D721Med (cell line): ENCODE data around the gene G2E3.

Source experiments
- DNase-seq: peaks from one replicate; pipeline ENCODE4 v3.0.0; 2011; ENCODE audit warnings: low spot score; ENCODE audit not compliant: insufficient read length
- FAIRE-seq: peaks from 2 replicates; lab custom pipeline; 2011; peaks lifted over from hg19 to GRCh38; lab: Jason Lieb, UNC
- TF ChIP-seq, protein P1 (sequence below): IDR thresholded peaks from 2 replicates; pipeline ENCODE4 v1.5.1; 2012; ENCODE audit warnings: mild to moderate bottlenecking, control low read depth; ENCODE audit not compliant: insufficient read depth; ENCODE audit errors: missing control alignments

The G2E3 gene, protein sequence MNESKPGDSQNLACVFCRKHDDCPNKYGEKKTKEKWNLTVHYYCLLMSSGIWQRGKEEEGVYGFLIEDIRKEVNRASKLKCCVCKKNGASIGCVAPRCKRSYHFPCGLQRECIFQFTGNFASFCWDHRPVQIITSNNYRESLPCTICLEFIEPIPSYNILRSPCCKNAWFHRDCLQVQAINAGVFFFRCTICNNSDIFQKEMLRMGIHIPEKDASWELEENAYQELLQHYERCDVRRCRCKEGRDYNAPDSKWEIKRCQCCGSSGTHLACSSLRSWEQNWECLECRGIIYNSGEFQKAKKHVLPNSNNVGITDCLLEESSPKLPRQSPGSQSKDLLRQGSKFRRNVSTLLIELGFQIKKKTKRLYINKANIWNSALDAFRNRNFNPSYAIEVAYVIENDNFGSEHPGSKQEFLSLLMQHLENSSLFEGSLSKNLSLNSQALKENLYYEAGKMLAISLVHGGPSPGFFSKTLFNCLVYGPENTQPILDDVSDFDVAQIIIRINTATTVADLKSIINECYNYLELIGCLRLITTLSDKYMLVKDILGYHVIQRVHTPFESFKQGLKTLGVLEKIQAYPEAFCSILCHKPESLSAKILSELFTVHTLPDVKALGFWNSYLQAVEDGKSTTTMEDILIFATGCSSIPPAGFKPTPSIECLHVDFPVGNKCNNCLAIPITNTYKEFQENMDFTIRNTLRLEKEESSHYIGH

DNA sequence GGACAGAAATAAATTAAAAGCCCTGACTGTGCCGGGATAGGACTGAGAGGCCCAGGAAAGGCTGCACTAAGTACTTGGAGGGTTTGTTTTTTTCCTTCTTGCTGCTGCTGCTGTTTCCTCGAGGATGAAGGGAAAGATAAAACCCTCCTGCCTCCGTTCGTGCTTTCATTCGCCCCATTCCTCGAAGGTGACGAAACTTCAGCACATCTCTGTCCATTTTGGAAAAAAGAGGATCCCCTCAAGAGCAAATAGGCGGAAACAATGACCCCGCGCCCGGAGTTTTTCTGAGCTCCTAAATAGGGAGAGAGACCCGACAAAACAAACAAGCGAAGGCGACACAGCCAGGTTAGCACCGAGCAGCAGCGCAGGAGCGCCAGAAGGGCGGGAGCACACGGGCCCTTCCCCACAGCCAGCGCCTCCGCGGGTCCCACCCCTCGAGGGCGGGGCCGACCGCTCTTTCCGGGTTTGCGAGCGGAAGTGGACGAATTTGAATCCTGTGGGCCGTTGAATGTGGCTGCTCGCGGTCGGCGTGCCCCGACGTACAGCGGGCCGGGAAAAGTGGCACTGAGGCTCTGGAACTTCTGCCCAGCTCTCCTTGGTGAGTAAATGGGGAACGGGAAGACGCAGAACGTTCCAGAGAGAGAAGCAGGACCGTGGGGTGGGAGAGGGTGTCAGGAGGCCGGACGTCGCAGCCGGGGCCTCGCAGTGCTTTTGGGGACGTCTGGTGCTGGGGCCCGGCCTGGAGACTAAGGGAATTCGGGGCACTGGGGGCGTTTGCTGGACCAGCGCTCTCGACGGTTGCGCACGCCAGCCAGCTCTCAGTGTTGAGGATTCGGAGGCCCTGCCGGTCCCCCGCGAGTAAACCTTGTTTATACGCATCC lies at the start of gene G2E3:
Gene G2E3, plus strand, starts transcription at position 484 of the 881 bp plus-strand sequence. CDS start 21,922 bp downstream, outside the sequence.
- TF ChIP-seq, protein P1, sequence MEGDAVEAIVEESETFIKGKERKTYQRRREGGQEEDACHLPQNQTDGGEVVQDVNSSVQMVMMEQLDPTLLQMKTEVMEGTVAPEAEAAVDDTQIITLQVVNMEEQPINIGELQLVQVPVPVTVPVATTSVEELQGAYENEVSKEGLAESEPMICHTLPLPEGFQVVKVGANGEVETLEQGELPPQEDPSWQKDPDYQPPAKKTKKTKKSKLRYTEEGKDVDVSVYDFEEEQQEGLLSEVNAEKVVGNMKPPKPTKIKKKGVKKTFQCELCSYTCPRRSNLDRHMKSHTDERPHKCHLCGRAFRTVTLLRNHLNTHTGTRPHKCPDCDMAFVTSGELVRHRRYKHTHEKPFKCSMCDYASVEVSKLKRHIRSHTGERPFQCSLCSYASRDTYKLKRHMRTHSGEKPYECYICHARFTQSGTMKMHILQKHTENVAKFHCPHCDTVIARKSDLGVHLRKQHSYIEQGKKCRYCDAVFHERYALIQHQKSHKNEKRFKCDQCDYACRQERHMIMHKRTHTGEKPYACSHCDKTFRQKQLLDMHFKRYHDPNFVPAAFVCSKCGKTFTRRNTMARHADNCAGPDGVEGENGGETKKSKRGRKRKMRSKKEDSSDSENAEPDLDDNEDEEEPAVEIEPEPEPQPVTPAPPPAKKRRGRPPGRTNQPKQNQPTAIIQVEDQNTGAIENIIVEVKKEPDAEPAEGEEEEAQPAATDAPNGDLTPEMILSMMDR, result no peak
- DNase-seq (peak; percentile 52), FAIRE-seq (no peak)

DNA sequence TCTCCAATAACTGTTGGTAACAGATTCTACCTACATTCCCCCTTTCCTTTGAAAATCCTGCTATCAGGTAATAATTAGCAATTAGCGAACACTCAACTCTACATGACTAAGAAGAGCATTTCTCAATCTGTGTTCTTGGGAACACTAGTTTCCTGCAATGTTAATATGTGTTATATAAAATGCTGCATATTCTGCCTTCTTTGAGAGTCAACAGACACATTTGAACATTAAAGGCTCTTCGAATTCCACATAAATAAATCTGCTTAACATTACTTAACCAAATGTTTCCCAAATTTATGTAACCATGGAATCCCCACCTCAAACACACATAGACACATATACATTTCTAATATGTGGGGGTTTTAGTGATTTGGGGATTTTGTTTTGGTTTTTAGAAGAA lies 41.2 kb upstream of the G2E3 start:
- no peak for DNase-seq
- TF ChIP-seq, protein P1, result no peak

DNA sequence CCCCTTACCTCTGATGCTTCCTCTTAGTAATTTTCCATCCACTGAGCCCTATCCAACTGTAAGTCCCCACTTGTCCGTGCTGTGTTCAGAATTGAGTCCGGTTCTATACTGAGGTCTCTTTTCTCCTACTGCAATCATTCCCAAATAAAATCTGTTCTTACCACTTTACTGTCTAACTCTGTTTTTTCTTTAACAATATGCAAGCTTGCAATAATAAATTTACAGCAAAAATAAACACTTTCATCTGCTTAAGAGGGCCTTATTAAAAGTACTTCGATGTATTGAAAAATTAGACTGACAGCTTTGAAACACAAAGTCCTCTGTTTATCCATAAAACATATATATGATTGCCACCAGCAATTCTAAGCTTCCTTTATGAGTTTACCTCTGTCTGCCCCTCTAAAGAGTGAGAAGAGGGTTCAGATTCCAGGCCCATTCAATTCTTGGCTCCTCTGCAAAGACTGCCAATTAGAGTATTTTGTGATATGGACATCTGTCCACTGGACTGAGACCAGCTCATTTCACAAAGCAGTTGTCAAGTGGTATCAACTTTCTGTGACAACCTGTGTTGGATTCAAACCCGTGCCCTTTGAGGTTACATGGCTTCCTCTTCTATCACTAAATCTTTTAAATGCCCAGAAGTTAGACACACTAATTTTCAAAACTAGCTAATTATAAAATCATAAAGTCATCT lies 39.9 kb upstream of the G2E3 start:
- no peak for FAIRE-seq
- no peak for DNase-seq

More for the DNA sequence above, 41.2 kb upstream of the G2E3 start:
- no peak for FAIRE-seq

DNA sequence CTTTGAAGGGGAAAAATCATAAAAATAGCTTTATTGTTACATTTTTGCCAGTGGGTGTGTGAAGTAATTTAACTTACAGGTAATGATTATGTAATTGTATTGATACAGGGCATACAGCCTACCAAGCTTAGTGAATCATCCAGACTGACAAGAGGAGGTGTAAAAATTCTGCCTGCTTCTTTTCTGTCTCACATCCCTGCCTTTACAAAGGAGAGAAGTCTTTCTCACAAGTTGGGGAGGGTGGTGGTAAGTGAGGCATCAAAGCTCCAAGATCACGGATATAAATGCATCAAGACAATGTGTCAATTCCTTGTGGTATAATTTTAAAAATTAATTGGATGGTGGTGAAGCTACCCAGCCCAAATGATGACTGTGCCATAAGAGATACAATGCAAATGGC lies 39.0 kb upstream of the G2E3 start:
- TF ChIP-seq, protein P1, result no peak
- no peak for DNase-seq
- no peak for FAIRE-seq

More for the DNA sequence above, 39.9 kb upstream of the G2E3 start:
- TF ChIP-seq, protein P1, result no peak

DNA sequence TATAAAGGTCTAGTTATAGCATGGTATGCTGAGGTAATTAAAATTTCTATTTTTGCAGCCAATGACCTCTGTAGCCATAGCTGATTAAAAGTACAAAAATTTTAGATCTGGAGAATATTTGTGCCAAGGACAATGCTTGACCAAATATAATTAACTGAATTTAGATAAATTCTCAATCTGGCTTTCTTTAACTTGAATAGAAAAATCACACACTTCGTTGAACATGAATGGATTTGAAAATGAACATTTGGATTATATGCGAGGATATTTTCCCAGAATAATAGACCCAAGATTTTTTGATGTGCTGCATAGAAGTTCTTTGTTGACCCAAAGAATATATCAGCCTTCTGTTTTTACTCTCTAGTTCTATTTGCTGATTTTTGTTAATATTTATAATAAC lies 38.4 kb upstream of the G2E3 start:
- DNase-seq (no peak), FAIRE-seq (no peak)
- TF ChIP-seq, protein P1, result no peak
